ENCODE measurements around the gene TMEM132D. TPM values are rescaled to one million over a fixed set of nuclear protein-coding genes. Genes with fewer than 3 reads are reported as not detected.

The TMEM132D gene
- total and polyA plus RNA-seq, 2 of the 4 experiments (the other 2 are of a cell fraction): not detected

DNA sequence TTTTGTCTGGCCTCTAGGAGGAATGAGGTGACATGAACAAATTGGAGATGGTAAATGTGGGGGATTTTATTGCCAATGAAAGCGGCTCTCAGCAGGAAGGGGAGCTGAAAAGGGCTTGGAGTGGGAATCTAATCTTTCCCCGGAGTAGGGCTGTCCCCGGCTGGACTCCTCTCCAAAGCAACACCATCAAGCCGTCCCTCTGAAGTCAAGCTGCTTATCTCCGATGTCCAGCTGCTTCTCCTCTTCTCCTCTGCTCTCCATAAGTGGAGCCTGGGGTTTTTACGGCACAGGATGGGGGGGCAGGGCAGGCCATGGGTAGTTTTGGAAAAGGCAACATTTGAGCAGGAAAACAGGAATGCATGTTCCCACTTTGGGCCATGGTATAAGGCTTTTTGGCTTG lies 113.5 kb downstream of the TMEM132D start:
- WGBS, 2 experiments (ENCODE audit: extremely low coverage in 2 of 2, insufficient read length in 1 of 2): no CpG with 5 or more reads among the region's 6 CpGs
- H3K79me1 ChIP-seq (ENCODE audit: low read depth in 1 of 2, low read length in 2 of 2): no peaks in the 10 kb centered on the region
- intact Hi-C loops (cut with micrococcal nuclease) (no loop called here), in situ Hi-C loops (cut with MboI; ENCODE audit: low sequenced_read_pairs) (no loop called here), dilution Hi-C loops (cut with HindIII; ENCODE audit: low sequenced_read_pairs, unreplicated experiment) (no loop called here)
- POLR2A ChIA-PET (ENCODE audit: unreplicated experiment): no interaction called here
- H2BK120ac ChIP-seq (ENCODE audit: low read depth, low read length): no peak overlapping the region
- H3K56ac ChIP-seq (ENCODE audit: extremely low read depth, insufficient read depth, low read length): no peak overlapping the region
- TF ChIP-seq BHLHE40 (IDR thresholded peaks at IDR 0.05; ENCODE audit: low read depth, low read length): no peak
- TF ChIP-seq MAZ (IDR thresholded peaks at IDR 0.05; ENCODE audit: borderline replicate concordance, low read depth, low read length): no peak
- TF ChIP-seq CHD1 (IDR thresholded peaks at IDR 0.05; ENCODE audit: low read depth, low read length): no peak
- TF ChIP-seq RCOR1 (IDR thresholded peaks at IDR 0.05; ENCODE audit: insufficient replicate concordance, low read length): no peak
- TF ChIP-seq MAFK (IDR thresholded peaks at IDR 0.05; ENCODE audit: low read depth, low read length): no peak
- TF ChIP-seq, protein P1, sequence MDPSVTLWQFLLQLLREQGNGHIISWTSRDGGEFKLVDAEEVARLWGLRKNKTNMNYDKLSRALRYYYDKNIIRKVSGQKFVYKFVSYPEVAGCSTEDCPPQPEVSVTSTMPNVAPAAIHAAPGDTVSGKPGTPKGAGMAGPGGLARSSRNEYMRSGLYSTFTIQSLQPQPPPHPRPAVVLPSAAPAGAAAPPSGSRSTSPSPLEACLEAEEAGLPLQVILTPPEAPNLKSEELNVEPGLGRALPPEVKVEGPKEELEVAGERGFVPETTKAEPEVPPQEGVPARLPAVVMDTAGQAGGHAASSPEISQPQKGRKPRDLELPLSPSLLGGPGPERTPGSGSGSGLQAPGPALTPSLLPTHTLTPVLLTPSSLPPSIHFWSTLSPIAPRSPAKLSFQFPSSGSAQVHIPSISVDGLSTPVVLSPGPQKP (IDR thresholded peaks at IDR 0.05; ENCODE audit: borderline replicate concordance, low read depth, low read length): no peak
- no peak for TF ChIP-seq SMC3 (IDR thresholded peaks at IDR 0.05; ENCODE audit: low read depth, low read length)
- TF ChIP-seq NFE2L2 (IDR thresholded peaks at IDR 0.05; ENCODE audit: low read depth, low read length): no peak
- TF ChIP-seq CEBPB (IDR thresholded peaks at IDR 0.05; ENCODE audit: low read depth, low read length): no peak
- no peak for TF ChIP-seq MXI1 (IDR thresholded peaks at IDR 0.05; ENCODE audit: borderline replicate concordance, low read depth, low read length)
- H3K27me3 ChIP-seq (ENCODE audit: control insufficient read depth, insufficient read depth, low read length): no peaks in the 10 kb centered on the region
- no peak overlapping the region for H4K8ac ChIP-seq (ENCODE audit: low read depth in 2 of 2, low read length in 2 of 2)
- H2AFZ ChIP-seq (replicated peaks; ENCODE audit: low read length, poor library complexity): no peak overlapping the region
- no TSS peak for BruUV-seq (replicated peaks)
- H3K4me1 ChIP-seq (ENCODE audit: control insufficient read depth, insufficient read depth, low read length): no peaks in the 10 kb centered on the region
- no peaks in the 10 kb centered on the region for H3K36me3 ChIP-seq (ENCODE audit: control insufficient read depth, insufficient read depth, low read length)
- H3K4ac ChIP-seq (ENCODE audit: low read depth, low read length): no peak overlapping the region
- no peak overlapping the region for H3K27ac ChIP-seq (ENCODE audit: insufficient read depth, low read length)
- H3K18ac ChIP-seq (ENCODE audit: low read depth, low read length): no peak overlapping the region
- H2AK9ac ChIP-seq (replicated peaks; ENCODE audit: low read depth, low read length, poor library complexity): no peak overlapping the region
- no peak for ATAC-seq (ENCODE audit: low read depth)
- H3K4me2 ChIP-seq (ENCODE audit: low read depth, low read length): no peak overlapping the region
- H4K20me1 ChIP-seq (ENCODE audit: insufficient read depth, low read length): no peaks in the 10 kb centered on the region
- H2AK5ac ChIP-seq (ENCODE audit: low read depth, low read length): no peak overlapping the region
- no peak overlapping the region for H4K91ac ChIP-seq (ENCODE audit: insufficient read depth, low read depth, low read length)
- H3K23ac ChIP-seq (ENCODE audit: low read depth, low read length): no peak overlapping the region
- no peak overlapping the region for H3K14ac ChIP-seq (replicated peaks; ENCODE audit: low read depth, low read length)
- H3K4me3 ChIP-seq (ENCODE audit: insufficient read depth, low read depth, low read length): no peak overlapping the region
- no peak overlapping the region for H2BK20ac ChIP-seq (ENCODE audit: low read depth, low read length)
- H4K5ac ChIP-seq (ENCODE audit: low read depth, low read length): no peak overlapping the region
- CTCF ChIA-PET: no interaction called here
- DNase-seq: no peak
- H2BK5ac ChIP-seq (ENCODE audit: low read depth, low read length, poor library complexity, severe bottlenecking): no peak overlapping the region
- H3K9ac ChIP-seq (ENCODE audit: low read depth, low read length): no peak overlapping the region
- H3K9me1 ChIP-seq (ENCODE audit: insufficient read depth, low read length): no peaks in the 10 kb centered on the region
- H3K9me3 ChIP-seq (ENCODE audit: control insufficient read depth, insufficient read depth, low read length): peaks cover 18% of the 10 kb centered on the region
- H2BK15ac ChIP-seq (ENCODE audit: low read depth, low read length): no peak overlapping the region
